ENCODE measurements around the gene ENGASE.

DNA sequence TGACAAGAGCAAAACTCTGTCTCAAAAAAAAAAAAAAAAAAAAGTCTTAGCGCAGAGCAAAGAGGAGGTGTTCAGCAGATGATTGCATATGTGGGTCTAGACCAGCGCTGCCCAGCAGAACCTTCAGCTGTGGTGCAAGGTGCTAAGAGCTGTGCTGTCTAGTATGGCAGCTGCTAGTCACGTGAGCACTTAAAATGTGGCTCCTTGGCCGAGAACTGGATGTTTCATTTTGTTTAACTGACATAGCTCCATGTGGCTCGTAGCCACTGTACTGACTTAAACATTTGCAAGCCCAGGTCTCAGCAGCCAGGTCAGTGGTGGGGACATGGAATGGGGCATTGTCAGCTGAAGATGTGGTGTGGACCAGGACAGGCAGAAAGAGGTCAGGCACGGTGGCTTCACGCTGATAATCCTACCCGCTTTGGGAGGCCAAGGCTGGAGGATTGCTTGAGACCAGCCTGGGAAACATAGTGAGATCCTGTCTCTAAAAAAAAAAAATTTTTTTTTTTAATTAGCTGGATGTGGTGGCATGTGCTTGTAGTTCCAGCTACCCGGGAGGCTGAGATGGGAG lies 41.5 kb upstream of the ENGASE start:
- TF ChIP-seq, protein P1, sequence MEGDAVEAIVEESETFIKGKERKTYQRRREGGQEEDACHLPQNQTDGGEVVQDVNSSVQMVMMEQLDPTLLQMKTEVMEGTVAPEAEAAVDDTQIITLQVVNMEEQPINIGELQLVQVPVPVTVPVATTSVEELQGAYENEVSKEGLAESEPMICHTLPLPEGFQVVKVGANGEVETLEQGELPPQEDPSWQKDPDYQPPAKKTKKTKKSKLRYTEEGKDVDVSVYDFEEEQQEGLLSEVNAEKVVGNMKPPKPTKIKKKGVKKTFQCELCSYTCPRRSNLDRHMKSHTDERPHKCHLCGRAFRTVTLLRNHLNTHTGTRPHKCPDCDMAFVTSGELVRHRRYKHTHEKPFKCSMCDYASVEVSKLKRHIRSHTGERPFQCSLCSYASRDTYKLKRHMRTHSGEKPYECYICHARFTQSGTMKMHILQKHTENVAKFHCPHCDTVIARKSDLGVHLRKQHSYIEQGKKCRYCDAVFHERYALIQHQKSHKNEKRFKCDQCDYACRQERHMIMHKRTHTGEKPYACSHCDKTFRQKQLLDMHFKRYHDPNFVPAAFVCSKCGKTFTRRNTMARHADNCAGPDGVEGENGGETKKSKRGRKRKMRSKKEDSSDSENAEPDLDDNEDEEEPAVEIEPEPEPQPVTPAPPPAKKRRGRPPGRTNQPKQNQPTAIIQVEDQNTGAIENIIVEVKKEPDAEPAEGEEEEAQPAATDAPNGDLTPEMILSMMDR (IDR thresholded peaks at IDR 0.05): no peak
- no peak for TF ChIP-seq POLR2A (IDR thresholded peaks at IDR 0.05)

All from lower leg skin (tissue), 3 donors.